SK-N-MC (cell line): ENCODE results near the gene FBXO31.

ENCODE experiments used
- EZH2 ChIP-seq: fragments of 200-600 bp; sonication (generic); IDR thresholded peaks from one replicate; pipeline ENCODE4 v1.6.1; 2017; ENCODE audit warnings: antibody characterized with exemption
- FOXP2 ChIP-seq: optimal IDR thresholded peaks from 2 replicates; pipeline ENCODE3; 2011; ENCODE audit warnings: mild to moderate bottlenecking, moderate library complexity; ENCODE audit not compliant: insufficient read depth; ENCODE audit errors: extremely low read length, control extremely low read depth
- POLR2AphosphoS5 ChIP-seq: IDR thresholded peaks from 2 replicates; pipeline ENCODE4 v1.6.1; 2012; ENCODE audit warnings: mild to moderate bottlenecking, low read depth, low read length, borderline replicate concordance

DNA sequence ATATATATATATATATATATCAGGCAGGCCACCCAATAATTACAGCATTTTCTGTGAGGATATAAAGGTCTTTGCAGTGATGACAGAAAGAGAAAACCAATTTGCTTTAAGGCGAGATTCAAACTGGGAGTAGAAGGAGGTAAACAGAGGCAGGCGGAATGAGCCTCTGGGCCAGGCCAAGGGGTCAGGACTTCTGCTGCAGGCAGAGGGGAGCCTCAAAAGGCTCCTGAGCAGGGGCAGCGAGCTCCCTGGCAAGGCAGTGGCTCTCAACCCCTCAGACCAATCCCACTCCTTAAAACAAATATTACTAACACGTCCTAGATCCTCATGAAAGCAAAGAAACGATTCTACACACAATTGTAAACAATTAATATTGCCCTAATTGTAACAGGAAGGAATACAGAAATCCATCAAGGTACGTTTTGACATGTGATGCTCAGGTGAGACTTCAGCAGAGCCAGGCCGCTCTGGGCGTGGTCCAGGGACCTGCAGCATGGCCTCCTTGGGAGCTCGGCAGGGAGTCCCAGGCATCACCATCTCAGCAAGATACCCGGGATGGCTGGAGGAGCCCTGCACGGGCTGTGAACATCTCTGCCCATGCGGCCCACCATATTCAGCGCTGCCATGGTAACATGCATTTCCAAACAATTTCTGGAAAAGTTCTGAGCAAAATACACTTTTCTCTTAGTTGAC is 18.4 kb downstream of the FBXO31 start:
- no peak for TF ChIP-seq EZH2
- TF ChIP-seq POLR2AphosphoS5 = no peak
- TF ChIP-seq FOXP2 = no peak
